IMR-90 (cell line): ENCODE results near the gene CLDN10. TPM values are rescaled to one million over a fixed set of nuclear protein-coding genes. Genes with fewer than 3 reads are reported as not detected.
A peak's percentile ranks its signal among the peaks of the same experiment; 100 is the strongest.

Source experiments
- ATAC-seq: fragments of 200-7000 bp; cut with Tn5 transposase; 2 replicates; pipeline ENCODE4 v1.9.1; 2020; ENCODE audit warnings: low read depth, mild to moderate bottlenecking, moderate library complexity
- Bru-seq: library from RNA; stranded (reverse); fragments of 400-500 nt; gene quantifications from one replicate; lab custom pipeline; 2021; lab: Mats Ljungman, UMichigan
- BruChase-seq, 2 experiments: library from RNA; stranded (reverse); fragments of 400-500 nt; gene quantifications; one replicate each; lab custom pipeline; 2021; lab: Mats Ljungman, UMichigan
- BruUV-seq: library from RNA; stranded (reverse); fragments of 400-500 nt; replicated peaks from 2 replicates; lab custom pipeline; 2021; lab: Mats Ljungman, UMichigan
- CTCF ChIA-PET: fragments of 300-600 bp; formaldehyde crosslinking; extraction: SDS; loops from one replicate; lab custom pipeline; 2021; ENCODE audit warnings: antibody characterized with exemption; lab: Yijun Ruan, JAX
- POLR2A ChIA-PET: fragments of 300-600 bp; sonication (Branson Sonifier 250); formaldehyde crosslinking; loops from one replicate; lab custom pipeline; 2022; ENCODE audit warnings: antibody characterized with exemption; ENCODE audit not compliant: unreplicated experiment; lab: Charles Lee
- DNase-seq: peaks from one replicate; pipeline ENCODE4 v3.0.0; 2013
- H2AFZ ChIP-seq: replicated peaks from 2 replicates; pipeline ENCODE3; 2013; ENCODE audit warnings: low read length, mild to moderate bottlenecking; ENCODE audit not compliant: poor library complexity
- H2AK5ac ChIP-seq: 2 replicates; pipeline ENCODE4 v1.6.1; 2013; ENCODE audit warnings: low read depth, low read length, inconsistent platforms
- H2AK9ac ChIP-seq: replicated peaks from 2 replicates; pipeline ENCODE3; 2013; ENCODE audit warnings: mild to moderate bottlenecking, low read depth, low read length, moderate library complexity; ENCODE audit not compliant: poor library complexity
- H2BK120ac ChIP-seq: 2 replicates; pipeline ENCODE4 v1.6.1; 2013; ENCODE audit warnings: low read depth, low read length, inconsistent platforms
- H2BK15ac ChIP-seq: 3 replicates; pipeline ENCODE4 v1.6.1; 2013; ENCODE audit warnings: low read depth, low read length, inconsistent platforms
- H2BK20ac ChIP-seq: 2 replicates; pipeline ENCODE4 v1.6.1; 2013; ENCODE audit warnings: low read depth, mild to moderate bottlenecking, inconsistent platforms, low read length, moderate library complexity
- H2BK5ac ChIP-seq: 2 replicates; pipeline ENCODE4 v1.6.1; 2013; ENCODE audit warnings: mild to moderate bottlenecking, low read depth, low read length, inconsistent platforms; ENCODE audit not compliant: poor library complexity, severe bottlenecking
- H3K14ac ChIP-seq: replicated peaks from 2 replicates; pipeline ENCODE4 v1.6.1; 2013; ENCODE audit warnings: low read depth, low read length, inconsistent platforms
- H3K18ac ChIP-seq: 2 replicates; pipeline ENCODE4 v1.6.1; 2013; ENCODE audit warnings: low read depth, low read length, control low read depth
- H3K23ac ChIP-seq: 2 replicates; pipeline ENCODE4 v1.6.1; 2013; ENCODE audit warnings: low read depth, low read length, inconsistent platforms
- H3K27ac ChIP-seq: 2 replicates; pipeline ENCODE4 v1.5.1; 2013; ENCODE audit warnings: mild to moderate bottlenecking, control low read depth, low read length; ENCODE audit not compliant: insufficient read depth
- H3K27me3 ChIP-seq: 2 replicates; pipeline ENCODE4 v1.6.1; 2013; ENCODE audit warnings: low read length; ENCODE audit not compliant: control insufficient read depth, insufficient read depth
- H3K36me3 ChIP-seq: 2 replicates; pipeline ENCODE4 v1.6.1; 2013; ENCODE audit warnings: low read length, mixed read lengths; ENCODE audit not compliant: control insufficient read depth, insufficient read depth
- H3K4ac ChIP-seq: 2 replicates; pipeline ENCODE4 v1.6.1; 2013; ENCODE audit warnings: low read depth, low read length, inconsistent platforms
- H3K4me1 ChIP-seq: 2 replicates; pipeline ENCODE4 v1.6.1; 2013; ENCODE audit warnings: low read length, mixed read lengths; ENCODE audit not compliant: control insufficient read depth, insufficient read depth
- H3K4me2 ChIP-seq: 2 replicates; pipeline ENCODE4 v1.6.1; 2013; ENCODE audit warnings: low read depth, mild to moderate bottlenecking, control low read depth, low read length, moderate library complexity
- H3K4me3 ChIP-seq: 2 replicates; pipeline ENCODE4 v1.5.1; 2013; ENCODE audit warnings: low read depth, mild to moderate bottlenecking, control low read depth, low read length, moderate library complexity; ENCODE audit not compliant: insufficient read depth
- H3K56ac ChIP-seq: 2 replicates; pipeline ENCODE4 v1.6.1; 2013; ENCODE audit warnings: low read length, inconsistent platforms; ENCODE audit not compliant: insufficient read depth; ENCODE audit errors: extremely low read depth
- H3K79me1 ChIP-seq, 2 experiments: 2 replicates each; pipeline ENCODE4 v1.6.1; 2013; ENCODE audit warnings: low read length in 2 of 2, inconsistent platforms in 1 of 2, low read depth in 1 of 2
- H3K9ac ChIP-seq: 2 replicates; pipeline ENCODE4 v1.6.1; 2013; ENCODE audit warnings: low read depth, low read length, control low read depth
- H3K9me1 ChIP-seq: 2 replicates; pipeline ENCODE4 v1.6.1; 2013; ENCODE audit warnings: low read length, inconsistent platforms; ENCODE audit not compliant: insufficient read depth
- H3K9me3 ChIP-seq: 2 replicates; pipeline ENCODE4 v1.6.1; 2013; ENCODE audit warnings: low read length; ENCODE audit not compliant: control insufficient read depth, insufficient read depth
- H4K20me1 ChIP-seq: 2 replicates; pipeline ENCODE4 v1.6.1; 2013; ENCODE audit warnings: low read length, inconsistent platforms; ENCODE audit not compliant: insufficient read depth
- H4K5ac ChIP-seq: 2 replicates; pipeline ENCODE4 v1.6.1; 2013; ENCODE audit warnings: mild to moderate bottlenecking, low read depth, low read length, control low read depth
- H4K8ac ChIP-seq, 2 experiments: 2 replicates each; pipeline ENCODE4 v1.6.1; 2013; ENCODE audit warnings: low read depth in 2 of 2, low read length in 2 of 2, control low read depth in 1 of 2, inconsistent platforms in 1 of 2
- H4K91ac ChIP-seq: 2 replicates; pipeline ENCODE4 v1.6.1; 2013; ENCODE audit warnings: low read depth, low read length, inconsistent platforms; ENCODE audit not compliant: insufficient read depth
- CEBPB ChIP-seq: IDR thresholded peaks from 2 replicates; pipeline ENCODE4 v1.6.1; 2012; ENCODE audit warnings: low read depth, low read length, improper control_type of control experiment
- CHD1 ChIP-seq: IDR thresholded peaks from 2 replicates; pipeline ENCODE4 v1.6.1; 2012; ENCODE audit warnings: low read depth, low read length, improper control_type of control experiment
- FOS ChIP-seq: fragments of 150-350 bp; IDR thresholded peaks from 2 replicates; pipeline ENCODE4 v1.6.1; 2016; ENCODE audit warnings: low read depth, low read length
- NFE2L2 ChIP-seq: fragments of 150-350 bp; IDR thresholded peaks from 2 replicates; pipeline ENCODE4 v1.6.1; 2016; ENCODE audit warnings: low read depth, mild to moderate bottlenecking, low read length
- POLR2A ChIP-seq: IDR thresholded peaks from 2 replicates; pipeline ENCODE4 v1.6.1; 2012; ENCODE audit warnings: mild to moderate bottlenecking, low read depth, low read length
- RAD21 ChIP-seq: IDR thresholded peaks from 2 replicates; pipeline ENCODE4 v1.6.1; 2012; ENCODE audit warnings: low read length, improper control_type of control experiment
- RFX5 ChIP-seq: IDR thresholded peaks from 2 replicates; pipeline ENCODE4 v1.8.0; 2012; ENCODE audit warnings: low read depth, mild to moderate bottlenecking, low read length, moderate library complexity
- SMC3 ChIP-seq: fragments of 150-350 bp; IDR thresholded peaks from 2 replicates; pipeline ENCODE4 v1.6.1; 2016; ENCODE audit warnings: low read depth, mild to moderate bottlenecking, antibody characterized with exemption, low read length, moderate library complexity
- WGBS, 2 experiments: methylation state at CpG; one replicate each; pipeline versions ENCODE4 v1.1.5 to v1.1.7; 2013; ENCODE audit warnings: missing lambda C conversion rate in 2 of 2; ENCODE audit not compliant: insufficient read length in 1 of 2; ENCODE audit errors: extremely low coverage in 2 of 2; 5-methylcytosine and 5-hydroxymethylcytosine counted together
- dilution Hi-C: fragments of 300-500 bp; cut with HindIII; formaldehyde crosslinking; loops from one replicate; pipeline ENCODE4 v1.14.3; 2018; ENCODE audit warnings: low sequenced_read_pairs; ENCODE audit not compliant: unreplicated experiment
- in situ Hi-C: fragments of 300-500 bp; cut with MboI; formaldehyde crosslinking; loops from 3 replicates; pipeline ENCODE4 v1.14.3; 2019; ENCODE audit warnings: low sequenced_read_pairs, inconsistent platforms, mixed read lengths
- intact Hi-C: fragments of 100-400 bp; cut with micrococcal nuclease; formaldehyde crosslinking; loops from 2 replicates; pipeline ENCODE4 v1.10.0; 2022
- long read RNA-seq: library from polyadenylated mRNA; unstranded; transcript quantifications from one replicate; pipeline ENCODE4 v2.0.0, GENCODE V29; 2021; ENCODE audit not compliant: unreplicated experiment
- polyA plus RNA-seq, 3 experiments: library from polyadenylated mRNA; depleted of rRNA; stranded (reverse); fragments of >200 nt; gene quantifications; 2 replicates each; pipeline ENCODE4 v1.2.3, GENCODE V29; 2012; ENCODE audit warnings: low replicate concordance in 1 of 3
- total RNA-seq: library from RNA; depleted of rRNA; stranded (reverse); fragments of >200 nt; gene quantifications from 2 replicates; pipeline ENCODE4 v1.2.3, GENCODE V29; 2012; rRNA removed
- TF ChIP-seq, protein P1 (sequence below): conservative IDR thresholded peaks from 2 replicates; pipeline ENCODE4 v1.5.1; 2012; ENCODE audit warnings: mild to moderate bottlenecking, low read depth, low read length, improper control_type of control experiment
- TF ChIP-seq, protein P2 (sequence below): fragments of 150-350 bp; IDR thresholded peaks from 2 replicates; pipeline ENCODE4 v1.6.1; 2017; ENCODE audit warnings: mild to moderate bottlenecking, antibody characterized with exemption, low read length, low read depth
- TF ChIP-seq, protein P3 (sequence below): fragments of 150-350 bp; IDR thresholded peaks from 2 replicates; pipeline ENCODE4 v1.6.1; 2016; ENCODE audit warnings: low read depth, mild to moderate bottlenecking, low read length, moderate library complexity, borderline replicate concordance

CLDN10 gene, protein sequence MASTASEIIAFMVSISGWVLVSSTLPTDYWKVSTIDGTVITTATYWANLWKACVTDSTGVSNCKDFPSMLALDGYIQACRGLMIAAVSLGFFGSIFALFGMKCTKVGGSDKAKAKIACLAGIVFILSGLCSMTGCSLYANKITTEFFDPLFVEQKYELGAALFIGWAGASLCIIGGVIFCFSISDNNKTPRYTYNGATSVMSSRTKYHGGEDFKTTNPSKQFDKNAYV
- not detected in 2 replicates for total RNA-seq
- not detected in 2 replicates for polyA plus RNA-seq (2012; rRNA removed)
- not detected in 2 replicates for polyA plus RNA-seq (2012; cell fraction: cytosol; rRNA removed)
- polyA plus RNA-seq (2012; cell fraction: nucleus; rRNA removed; ENCODE audit: low replicate concordance): not detected in 2 replicates
- Bru-seq, nascent RNA: not detected
- not detected for BruChase-seq, experiment 1, labeled RNA remaining after a 6-hour chase
- not detected for BruChase-seq, experiment 2, labeled RNA remaining after a 2-hour chase
- long read RNA-seq, partial matches to known transcripts: 0 of 2 reads
- long read RNA-seq, other reads (novel, unspliced or antisense): 2 of 2 reads

DNA sequence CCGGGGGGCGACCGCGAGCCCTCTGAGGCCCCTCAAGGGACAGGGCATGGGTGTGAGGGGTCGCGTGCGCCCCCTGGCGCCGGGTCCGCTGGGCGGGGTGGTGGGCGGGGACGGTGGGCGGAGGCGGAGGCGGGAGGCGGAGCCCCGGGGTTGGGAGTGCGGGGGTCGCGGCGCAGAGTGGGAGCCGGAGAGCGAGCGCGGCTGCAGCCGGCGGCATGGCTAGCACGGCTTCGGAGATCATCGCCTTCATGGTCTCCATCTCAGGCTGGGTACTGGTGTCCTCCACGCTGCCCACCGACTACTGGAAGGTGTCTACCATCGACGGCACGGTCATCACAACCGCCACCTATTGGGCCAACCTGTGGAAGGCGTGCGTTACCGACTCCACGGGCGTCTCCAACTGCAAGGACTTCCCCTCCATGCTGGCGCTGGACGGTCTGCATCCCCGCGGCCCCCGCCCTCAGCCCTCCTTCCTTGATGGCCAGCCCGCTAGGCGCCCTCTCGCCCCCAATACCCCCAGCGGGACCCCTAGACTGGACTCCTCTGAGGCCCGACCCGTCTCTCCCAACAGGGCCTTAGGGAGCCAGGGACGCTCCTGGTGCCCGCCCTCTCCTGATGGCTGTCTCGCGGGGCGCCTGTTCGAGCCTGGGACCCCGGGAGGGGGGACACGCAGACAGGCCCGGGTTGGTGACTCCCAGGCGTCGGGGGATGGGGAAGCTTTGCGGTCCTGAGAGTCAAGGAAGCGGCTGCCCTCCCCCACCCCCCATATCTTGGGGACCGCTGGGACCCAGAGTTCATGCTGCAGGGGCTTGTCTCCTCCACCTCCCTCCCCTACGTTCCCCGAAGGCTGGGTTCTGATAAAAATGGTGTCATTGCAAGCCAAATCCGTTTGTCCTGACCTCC lies at the start of gene CLDN10:
TSS of gene CLDN10 (plus strand) at position 182 of the 903 bp plus-strand sequence. CDS start at position 216, 34 bp downstream.
- H2AK9ac ChIP-seq: no peak within 1 kb of the TSS
- ATAC-seq (no peak), DNase-seq (no peak)
- H2BK120ac ChIP-seq: no peak within 1 kb of the TSS
- peaks cover 13% of the 10 kb centered on the region for H3K9me3 ChIP-seq
- no peaks in the 10 kb centered on the region for H4K20me1 ChIP-seq
- no peak within 1 kb of the TSS for H4K5ac ChIP-seq
- TF ChIP-seq SMC3: no peak
- TF ChIP-seq FOS: no peak
- no peak for TF ChIP-seq POLR2A
- TF ChIP-seq CEBPB: no peak
- TF ChIP-seq NFE2L2: no peak
- TF ChIP-seq RFX5: no peak
- TF ChIP-seq, protein P1, sequence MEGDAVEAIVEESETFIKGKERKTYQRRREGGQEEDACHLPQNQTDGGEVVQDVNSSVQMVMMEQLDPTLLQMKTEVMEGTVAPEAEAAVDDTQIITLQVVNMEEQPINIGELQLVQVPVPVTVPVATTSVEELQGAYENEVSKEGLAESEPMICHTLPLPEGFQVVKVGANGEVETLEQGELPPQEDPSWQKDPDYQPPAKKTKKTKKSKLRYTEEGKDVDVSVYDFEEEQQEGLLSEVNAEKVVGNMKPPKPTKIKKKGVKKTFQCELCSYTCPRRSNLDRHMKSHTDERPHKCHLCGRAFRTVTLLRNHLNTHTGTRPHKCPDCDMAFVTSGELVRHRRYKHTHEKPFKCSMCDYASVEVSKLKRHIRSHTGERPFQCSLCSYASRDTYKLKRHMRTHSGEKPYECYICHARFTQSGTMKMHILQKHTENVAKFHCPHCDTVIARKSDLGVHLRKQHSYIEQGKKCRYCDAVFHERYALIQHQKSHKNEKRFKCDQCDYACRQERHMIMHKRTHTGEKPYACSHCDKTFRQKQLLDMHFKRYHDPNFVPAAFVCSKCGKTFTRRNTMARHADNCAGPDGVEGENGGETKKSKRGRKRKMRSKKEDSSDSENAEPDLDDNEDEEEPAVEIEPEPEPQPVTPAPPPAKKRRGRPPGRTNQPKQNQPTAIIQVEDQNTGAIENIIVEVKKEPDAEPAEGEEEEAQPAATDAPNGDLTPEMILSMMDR: no peak
- TF ChIP-seq, protein P2, sequence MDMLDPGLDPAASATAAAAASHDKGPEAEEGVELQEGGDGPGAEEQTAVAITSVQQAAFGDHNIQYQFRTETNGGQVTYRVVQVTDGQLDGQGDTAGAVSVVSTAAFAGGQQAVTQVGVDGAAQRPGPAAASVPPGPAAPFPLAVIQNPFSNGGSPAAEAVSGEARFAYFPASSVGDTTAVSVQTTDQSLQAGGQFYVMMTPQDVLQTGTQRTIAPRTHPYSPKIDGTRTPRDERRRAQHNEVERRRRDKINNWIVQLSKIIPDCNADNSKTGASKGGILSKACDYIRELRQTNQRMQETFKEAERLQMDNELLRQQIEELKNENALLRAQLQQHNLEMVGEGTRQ: no peak
- no peak for TF ChIP-seq CHD1
- no peak for TF ChIP-seq RAD21
- TF ChIP-seq, protein P3, sequence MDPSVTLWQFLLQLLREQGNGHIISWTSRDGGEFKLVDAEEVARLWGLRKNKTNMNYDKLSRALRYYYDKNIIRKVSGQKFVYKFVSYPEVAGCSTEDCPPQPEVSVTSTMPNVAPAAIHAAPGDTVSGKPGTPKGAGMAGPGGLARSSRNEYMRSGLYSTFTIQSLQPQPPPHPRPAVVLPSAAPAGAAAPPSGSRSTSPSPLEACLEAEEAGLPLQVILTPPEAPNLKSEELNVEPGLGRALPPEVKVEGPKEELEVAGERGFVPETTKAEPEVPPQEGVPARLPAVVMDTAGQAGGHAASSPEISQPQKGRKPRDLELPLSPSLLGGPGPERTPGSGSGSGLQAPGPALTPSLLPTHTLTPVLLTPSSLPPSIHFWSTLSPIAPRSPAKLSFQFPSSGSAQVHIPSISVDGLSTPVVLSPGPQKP: no peak
- H3K27me3 ChIP-seq: peaks cover 72% of the 10 kb centered on the region
- H3K36me3 ChIP-seq: no peaks in the 10 kb centered on the region
- BruUV-seq: no TSS peak
- dilution Hi-C loops: no loop called here
- no peak within 1 kb of the TSS for H2BK5ac ChIP-seq
- H3K18ac ChIP-seq: no peak within 1 kb of the TSS
- no peak within 1 kb of the TSS for H3K56ac ChIP-seq
- H3K4me3 ChIP-seq: no peak within 1 kb of the TSS
- POLR2A ChIA-PET: no interaction called here
- in situ Hi-C loops: no loop called here
- no peak within 1 kb of the TSS for H2AK5ac ChIP-seq
- H2BK20ac ChIP-seq: no peak within 1 kb of the TSS
- H3K14ac ChIP-seq: no peak within 1 kb of the TSS
- H3K27ac ChIP-seq: no peak within 1 kb of the TSS
- no peaks in the 10 kb centered on the region for H3K9me1 ChIP-seq
- H2AFZ ChIP-seq: peak within 1 kb of the TSS; percentile 53
- WGBS, 2 experiments: 6% methylated on average over 14 of the region's 70 CpGs; no CpG with 5 or more reads in 1 of the 2 experiments
- no peak within 1 kb of the TSS for H3K9ac ChIP-seq
- H3K23ac ChIP-seq: no peak within 1 kb of the TSS
- H4K8ac ChIP-seq: no peak within 1 kb of the TSS
- H3K4me2 ChIP-seq: no peak within 1 kb of the TSS
- H3K79me1 ChIP-seq: no peaks in the 10 kb centered on the region
- CTCF ChIA-PET: interaction anchor here (1.8 kb wide), 1 partner anchor 11 kb away, joined by 7 read pairs; no protein-coding TSS in a partner anchor
- H3K4ac ChIP-seq: no peak within 1 kb of the TSS
- H4K91ac ChIP-seq: no peak within 1 kb of the TSS
- no peak within 1 kb of the TSS for H2BK15ac ChIP-seq
- H3K4me1 ChIP-seq: no peaks in the 10 kb centered on the region
- intact Hi-C loops: no loop called here
